ENCODE data around the gene IRF9. TPM values are rescaled to one million over a fixed set of nuclear protein-coding genes. Genes with fewer than 3 reads are reported as not detected.

IRF9 gene
- total and polyA plus RNA-seq, 2 of the 13 experiments (the other 11 are each of a cell fraction or from before 2014, with no cell fraction given), result 14.9 to 49.7 TPM

DNA sequence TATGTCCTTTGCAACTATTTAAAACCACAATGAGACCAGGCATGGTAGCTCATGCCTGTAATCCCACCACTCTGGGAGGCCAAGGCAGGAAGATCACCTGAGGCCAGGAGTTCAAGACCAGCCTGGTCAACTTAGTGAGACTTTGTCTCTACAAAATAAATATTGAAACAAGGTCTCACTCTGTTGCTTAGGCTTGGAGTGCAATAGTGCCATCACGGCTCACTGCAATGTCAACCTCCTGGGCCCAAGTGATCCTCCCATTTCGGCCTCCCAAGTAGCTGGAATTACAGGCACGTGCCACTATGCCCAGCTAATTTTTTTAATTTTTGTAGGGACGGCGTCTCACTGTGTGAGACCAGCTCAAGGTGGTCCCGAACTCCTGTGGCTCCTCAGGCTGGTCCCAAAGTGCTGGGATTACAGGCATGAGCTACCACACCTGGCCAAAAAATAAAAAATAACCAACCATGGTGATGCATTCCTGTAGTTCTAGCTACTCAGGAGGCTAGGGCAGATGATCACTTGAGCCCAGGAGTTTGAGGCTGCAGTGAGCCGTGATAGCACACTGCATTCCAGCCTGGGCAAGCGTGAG is 31.6 kb upstream of the IRF9 start (continued):
- no peak for TF ChIP-seq CEBPB (IDR thresholded peaks at IDR 0.05; ENCODE audit: borderline replicate concordance, low read depth, low read length)
- no peak for TF ChIP-seq TOPORS (CRISPR knock-in tag; IDR thresholded peaks at IDR 0.05)
- no peak for TF ChIP-seq ZNF20 (CRISPR knock-in tag; IDR thresholded peaks at IDR 0.05)
- no peak for TF ChIP-seq ZNF589 (CRISPR knock-in tag; conservative IDR thresholded peaks at IDR 0.05)
- TF ChIP-seq, protein P1, sequence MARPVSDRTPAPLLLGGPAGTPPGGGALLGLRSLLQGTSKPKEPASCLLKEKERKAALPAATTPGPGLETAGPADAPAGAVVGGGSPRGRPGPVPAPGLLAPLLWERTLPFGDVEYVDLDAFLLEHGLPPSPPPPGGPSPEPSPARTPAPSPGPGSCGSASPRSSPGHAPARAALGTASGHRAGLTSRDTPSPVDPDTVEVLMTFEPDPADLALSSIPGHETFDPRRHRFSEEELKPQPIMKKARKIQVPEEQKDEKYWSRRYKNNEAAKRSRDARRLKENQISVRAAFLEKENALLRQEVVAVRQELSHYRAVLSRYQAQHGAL (CRISPR knock-in tag; IDR thresholded peaks at IDR 0.05; ENCODE audit: not compliant biosample characterization), result no peak
- TF ChIP-seq, protein P2, sequence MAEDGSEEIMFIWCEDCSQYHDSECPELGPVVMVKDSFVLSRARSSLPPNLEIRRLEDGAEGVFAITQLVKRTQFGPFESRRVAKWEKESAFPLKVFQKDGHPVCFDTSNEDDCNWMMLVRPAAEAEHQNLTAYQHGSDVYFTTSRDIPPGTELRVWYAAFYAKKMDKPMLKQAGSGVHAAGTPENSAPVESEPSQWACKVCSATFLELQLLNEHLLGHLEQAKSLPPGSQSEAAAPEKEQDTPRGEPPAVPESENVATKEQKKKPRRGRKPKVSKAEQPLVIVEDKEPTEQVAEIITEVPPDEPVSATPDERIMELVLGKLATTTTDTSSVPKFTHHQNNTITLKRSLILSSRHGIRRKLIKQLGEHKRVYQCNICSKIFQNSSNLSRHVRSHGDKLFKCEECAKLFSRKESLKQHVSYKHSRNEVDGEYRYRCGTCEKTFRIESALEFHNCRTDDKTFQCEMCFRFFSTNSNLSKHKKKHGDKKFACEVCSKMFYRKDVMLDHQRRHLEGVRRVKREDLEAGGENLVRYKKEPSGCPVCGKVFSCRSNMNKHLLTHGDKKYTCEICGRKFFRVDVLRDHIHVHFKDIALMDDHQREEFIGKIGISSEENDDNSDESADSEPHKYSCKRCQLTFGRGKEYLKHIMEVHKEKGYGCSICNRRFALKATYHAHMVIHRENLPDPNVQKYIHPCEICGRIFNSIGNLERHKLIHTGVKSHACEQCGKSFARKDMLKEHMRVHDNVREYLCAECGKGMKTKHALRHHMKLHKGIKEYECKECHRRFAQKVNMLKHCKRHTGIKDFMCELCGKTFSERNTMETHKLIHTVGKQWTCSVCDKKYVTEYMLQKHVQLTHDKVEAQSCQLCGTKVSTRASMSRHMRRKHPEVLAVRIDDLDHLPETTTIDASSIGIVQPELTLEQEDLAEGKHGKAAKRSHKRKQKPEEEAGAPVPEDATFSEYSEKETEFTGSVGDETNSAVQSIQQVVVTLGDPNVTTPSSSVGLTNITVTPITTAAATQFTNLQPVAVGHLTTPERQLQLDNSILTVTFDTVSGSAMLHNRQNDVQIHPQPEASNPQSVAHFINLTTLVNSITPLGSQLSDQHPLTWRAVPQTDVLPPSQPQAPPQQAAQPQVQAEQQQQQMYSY (CRISPR knock-in tag; IDR thresholded peaks at IDR 0.05), result no peak
- TF ChIP-seq RCOR2 (CRISPR knock-in tag; IDR thresholded peaks at IDR 0.05), result no peak
- no peak for TF ChIP-seq MTF1 (CRISPR knock-in tag; IDR thresholded peaks at IDR 0.05)
- no peak for TF ChIP-seq ZNF3 (CRISPR knock-in tag; IDR thresholded peaks at IDR 0.05)
- TF ChIP-seq, protein P3, sequence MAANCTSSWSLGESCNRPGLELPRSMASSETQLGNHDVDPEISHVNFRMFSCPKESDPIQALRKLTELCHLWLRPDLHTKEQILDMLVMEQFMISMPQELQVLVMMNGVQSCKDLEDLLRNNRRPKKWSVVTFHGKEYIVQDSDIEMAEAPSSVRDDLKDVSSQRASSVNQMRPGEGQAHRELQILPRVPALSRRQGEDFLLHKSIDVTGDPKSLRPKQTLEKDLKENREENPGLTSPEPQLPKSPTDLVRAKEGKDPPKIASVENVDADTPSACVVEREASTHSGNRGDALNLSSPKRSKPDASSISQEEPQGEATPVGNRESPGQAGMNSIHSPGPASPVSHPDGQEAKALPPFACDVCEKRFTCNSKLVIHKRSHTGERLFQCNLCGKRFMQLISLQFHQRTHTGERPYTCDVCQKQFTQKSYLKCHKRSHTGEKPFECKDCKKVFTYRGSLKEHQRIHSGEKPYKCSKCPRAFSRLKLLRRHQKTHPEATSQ (CRISPR knock-in tag; IDR thresholded peaks at IDR 0.05; ENCODE audit: borderline replicate concordance), result no peak
- TF ChIP-seq ZNF468 (CRISPR knock-in tag; IDR thresholded peaks at IDR 0.05), result no peak
- TF ChIP-seq, protein P4, sequence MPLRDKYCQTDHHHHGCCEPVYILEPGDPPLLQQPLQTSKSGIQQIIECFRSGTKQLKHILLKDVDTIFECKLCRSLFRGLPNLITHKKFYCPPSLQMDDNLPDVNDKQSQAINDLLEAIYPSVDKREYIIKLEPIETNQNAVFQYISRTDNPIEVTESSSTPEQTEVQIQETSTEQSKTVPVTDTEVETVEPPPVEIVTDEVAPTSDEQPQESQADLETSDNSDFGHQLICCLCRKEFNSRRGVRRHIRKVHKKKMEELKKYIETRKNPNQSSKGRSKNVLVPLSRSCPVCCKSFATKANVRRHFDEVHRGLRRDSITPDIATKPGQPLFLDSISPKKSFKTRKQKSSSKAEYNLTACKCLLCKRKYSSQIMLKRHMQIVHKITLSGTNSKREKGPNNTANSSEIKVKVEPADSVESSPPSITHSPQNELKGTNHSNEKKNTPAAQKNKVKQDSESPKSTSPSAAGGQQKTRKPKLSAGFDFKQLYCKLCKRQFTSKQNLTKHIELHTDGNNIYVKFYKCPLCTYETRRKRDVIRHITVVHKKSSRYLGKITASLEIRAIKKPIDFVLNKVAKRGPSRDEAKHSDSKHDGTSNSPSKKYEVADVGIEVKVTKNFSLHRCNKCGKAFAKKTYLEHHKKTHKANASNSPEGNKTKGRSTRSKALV (CRISPR knock-in tag; IDR thresholded peaks at IDR 0.05), result no peak
- no peak for TF ChIP-seq PHF8 (CRISPR knock-in tag; IDR thresholded peaks at IDR 0.05)
- peak; percentile 91 for TF ChIP-seq ZMYM2 (CRISPR knock-in tag; IDR thresholded peaks at IDR 0.05)
- TF ChIP-seq JDP2 (CRISPR knock-in tag; IDR thresholded peaks at IDR 0.05; ENCODE audit: borderline replicate concordance), result no peak
- TF ChIP-seq, protein P5, sequence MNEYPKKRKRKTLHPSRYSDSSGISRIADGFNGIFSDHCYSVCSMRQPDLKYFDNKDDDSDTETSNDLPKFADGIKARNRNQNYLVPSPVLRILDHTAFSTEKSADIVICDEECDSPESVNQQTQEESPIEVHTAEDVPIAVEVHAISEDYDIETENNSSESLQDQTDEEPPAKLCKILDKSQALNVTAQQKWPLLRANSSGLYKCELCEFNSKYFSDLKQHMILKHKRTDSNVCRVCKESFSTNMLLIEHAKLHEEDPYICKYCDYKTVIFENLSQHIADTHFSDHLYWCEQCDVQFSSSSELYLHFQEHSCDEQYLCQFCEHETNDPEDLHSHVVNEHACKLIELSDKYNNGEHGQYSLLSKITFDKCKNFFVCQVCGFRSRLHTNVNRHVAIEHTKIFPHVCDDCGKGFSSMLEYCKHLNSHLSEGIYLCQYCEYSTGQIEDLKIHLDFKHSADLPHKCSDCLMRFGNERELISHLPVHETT (CRISPR knock-in tag; conservative IDR thresholded peaks at IDR 0.05), result no peak
- TF ChIP-seq RXRB (CRISPR knock-in tag; IDR thresholded peaks at IDR 0.05; ENCODE audit: borderline replicate concordance), result no peak
- TF ChIP-seq ZSCAN22 (CRISPR knock-in tag; IDR thresholded peaks at IDR 0.05), result no peak
- TF ChIP-seq, protein P6, sequence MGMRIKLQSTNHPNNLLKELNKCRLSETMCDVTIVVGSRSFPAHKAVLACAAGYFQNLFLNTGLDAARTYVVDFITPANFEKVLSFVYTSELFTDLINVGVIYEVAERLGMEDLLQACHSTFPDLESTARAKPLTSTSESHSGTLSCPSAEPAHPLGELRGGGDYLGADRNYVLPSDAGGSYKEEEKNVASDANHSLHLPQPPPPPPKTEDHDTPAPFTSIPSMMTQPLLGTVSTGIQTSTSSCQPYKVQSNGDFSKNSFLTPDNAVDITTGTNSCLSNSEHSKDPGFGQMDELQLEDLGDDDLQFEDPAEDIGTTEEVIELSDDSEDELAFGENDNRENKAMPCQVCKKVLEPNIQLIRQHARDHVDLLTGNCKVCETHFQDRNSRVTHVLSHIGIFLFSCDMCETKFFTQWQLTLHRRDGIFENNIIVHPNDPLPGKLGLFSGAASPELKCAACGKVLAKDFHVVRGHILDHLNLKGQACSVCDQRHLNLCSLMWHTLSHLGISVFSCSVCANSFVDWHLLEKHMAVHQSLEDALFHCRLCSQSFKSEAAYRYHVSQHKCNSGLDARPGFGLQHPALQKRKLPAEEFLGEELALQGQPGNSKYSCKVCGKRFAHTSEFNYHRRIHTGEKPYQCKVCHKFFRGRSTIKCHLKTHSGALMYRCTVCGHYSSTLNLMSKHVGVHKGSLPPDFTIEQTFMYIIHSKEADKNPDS (CRISPR knock-in tag; IDR thresholded peaks at IDR 0.05), result no peak

Data from HepG2 (cell line).